ENCODE results near the gene PKP2.

PKP2 gene

DNA sequence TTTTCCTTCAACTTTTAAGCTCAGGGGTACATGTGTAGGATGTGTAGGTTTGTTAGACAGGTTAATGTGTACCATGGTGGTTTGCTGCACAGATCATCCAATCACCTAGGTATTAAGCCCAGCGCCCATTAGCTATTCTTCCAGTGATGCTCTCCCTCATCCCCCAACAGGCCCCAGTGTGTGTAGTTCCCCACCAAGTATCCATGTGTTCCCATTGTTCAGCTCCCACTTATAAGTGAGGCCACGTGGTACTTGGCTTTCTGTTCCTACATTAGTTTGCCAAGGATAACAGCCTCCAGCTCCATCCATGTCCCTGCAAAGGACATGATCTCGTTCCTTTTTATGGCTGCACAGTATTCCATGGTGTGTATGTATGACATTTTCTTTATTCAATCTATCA lies 92.3 kb downstream of the PKP2 start:
- DNase-seq: no peak

DNA sequence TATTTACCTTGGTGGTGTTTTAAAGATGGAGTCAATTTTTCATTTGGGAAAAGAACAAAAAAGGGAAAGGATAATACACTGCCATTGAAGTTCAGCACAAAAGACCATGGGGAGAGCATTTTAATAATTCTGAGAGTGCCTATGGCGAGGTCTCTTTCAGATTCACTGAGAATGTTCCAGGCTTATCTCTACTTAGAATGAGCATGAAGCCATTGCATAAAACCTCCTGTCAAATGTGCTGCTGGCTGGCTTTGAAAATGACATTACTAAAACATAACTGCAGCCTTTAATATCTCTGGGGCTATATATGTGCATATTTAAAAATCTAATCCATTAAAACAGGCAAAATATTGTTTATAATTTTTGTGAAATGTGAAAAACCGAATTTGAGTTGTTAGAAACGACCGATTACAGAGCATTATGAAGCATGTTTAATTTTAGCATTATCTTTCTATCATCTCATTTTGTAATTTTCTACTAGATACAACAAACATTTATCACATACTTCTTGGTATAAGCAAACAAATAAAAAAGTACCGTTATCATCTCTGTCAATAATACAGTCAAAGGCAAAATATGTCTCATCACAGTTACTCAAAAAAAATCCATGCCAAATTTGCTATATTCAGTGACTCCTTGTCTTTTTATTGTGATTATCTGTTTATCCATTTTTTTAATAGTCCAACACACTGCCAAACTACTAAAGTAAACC lies 95.2 kb downstream of the PKP2 start:
- DNase-seq: no peak

DNA sequence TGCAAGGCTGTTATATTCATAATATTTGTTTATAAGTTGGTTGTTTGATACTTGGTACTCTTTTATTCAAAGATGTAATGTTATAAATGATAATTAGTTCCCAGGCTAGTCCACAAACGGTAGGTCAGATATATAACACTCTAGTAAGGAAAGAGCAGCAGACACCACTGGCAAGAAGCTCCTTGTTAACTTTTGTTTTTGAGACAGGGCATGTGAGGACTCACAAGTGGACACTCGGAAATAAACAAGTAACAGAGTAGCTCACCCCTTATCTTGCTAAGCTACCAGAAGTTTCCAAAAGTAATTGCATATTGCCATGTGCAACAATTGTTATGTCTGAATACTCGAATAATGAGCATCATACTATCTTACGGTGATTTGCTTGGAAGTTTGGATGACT lies 102.3 kb downstream of the PKP2 start:
- no peak for DNase-seq

DNA sequence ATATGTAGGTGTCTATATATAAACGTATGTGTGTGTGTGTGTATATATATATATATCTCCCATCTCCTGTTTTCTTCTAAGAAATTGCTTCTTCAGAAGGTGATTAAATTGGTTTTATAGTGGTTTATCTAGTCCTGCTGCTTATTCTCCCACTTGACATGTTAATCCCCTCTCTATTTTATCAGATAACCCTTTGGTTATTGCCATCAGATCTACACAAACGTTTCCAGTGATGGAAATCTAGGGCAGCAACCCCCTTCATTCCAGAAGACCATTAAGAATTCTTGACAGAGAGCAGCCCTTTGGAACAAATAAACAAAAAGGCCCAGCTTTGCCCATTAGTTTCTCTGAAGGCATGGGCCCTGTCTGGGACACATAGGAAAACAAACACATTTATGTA lies 106.7 kb downstream of the PKP2 start:
- no peak for DNase-seq

DNA sequence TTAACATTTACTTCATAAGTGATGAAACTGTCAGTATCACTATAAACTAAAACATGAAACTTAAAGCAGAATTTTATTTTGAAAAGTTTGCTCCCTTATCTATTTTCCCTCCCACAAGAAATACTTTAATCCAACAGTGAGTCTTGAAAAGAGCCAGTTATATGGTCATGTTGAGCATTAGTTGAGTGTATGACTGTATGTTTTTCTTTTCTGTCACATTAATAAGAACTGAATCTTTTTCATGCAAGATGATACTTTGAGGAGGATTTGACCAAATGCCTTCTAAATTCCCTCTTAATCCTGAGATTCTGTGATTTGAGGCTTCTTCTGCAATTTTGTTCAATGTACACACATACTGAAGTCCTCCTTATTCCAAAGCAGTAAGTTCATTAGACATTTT lies 107.1 kb downstream of the PKP2 start:
- DNase-seq: no peak

DNA sequence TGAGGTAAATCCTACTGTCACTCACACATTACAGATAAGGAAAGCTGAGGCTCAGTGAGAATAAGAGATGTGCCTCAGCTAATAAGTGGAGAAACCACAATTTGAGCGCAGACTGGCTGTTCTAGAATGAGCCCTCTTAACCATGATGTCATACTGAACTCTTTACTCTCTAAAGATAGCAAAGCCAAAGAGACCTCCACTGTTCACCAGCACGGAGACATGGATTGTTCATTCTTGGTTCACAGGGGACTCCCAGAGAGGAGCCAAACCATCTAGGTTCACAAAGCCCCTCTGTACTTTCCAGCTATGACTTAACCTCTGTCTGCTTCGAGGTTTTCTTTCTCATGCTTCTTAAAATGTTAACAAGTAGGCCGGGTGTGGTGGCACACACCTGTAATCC lies 108.2 kb downstream of the PKP2 start:
- DNase-seq: no peak

DNA sequence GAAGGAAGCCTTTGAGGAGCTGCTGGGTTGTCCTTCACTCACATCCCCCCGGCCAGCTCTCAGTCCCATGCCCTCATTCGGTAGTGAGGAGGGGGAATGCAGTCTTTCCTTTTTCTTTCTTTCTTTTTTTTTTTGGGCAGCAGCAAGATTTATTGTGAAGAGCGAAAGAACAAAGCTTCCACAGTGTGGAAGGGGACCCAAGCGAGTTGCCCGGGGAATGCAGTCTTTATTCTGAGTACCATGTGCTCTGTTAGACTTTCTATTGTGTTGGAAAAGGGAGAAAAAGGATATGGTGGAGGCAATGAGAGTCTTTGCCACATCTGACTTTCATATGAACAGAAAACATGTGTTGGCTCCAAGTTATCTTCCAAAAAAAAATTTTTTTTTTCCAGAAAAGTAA lies 111.0 kb downstream of the PKP2 start:
- no peak for DNase-seq

DNA sequence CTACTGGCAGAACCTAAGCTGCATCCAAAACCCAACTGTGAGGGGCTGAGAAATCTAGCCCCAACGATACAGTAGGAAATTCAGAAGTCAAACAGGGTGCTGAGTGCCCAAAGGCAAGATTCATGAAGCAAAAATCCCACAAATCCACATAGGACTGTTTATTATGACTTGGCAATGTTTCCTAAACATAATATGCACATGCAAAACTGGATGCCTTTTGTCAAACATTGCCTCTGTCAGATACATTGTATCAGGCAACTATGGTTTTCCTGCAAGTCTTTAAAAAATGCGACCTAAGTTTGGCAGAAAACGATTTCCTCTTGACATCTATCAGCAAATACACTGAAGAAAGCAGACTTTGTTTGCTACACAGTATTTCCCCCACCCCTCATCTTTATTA lies 113.5 kb downstream of the PKP2 start:
- DNase-seq: no peak

DNA sequence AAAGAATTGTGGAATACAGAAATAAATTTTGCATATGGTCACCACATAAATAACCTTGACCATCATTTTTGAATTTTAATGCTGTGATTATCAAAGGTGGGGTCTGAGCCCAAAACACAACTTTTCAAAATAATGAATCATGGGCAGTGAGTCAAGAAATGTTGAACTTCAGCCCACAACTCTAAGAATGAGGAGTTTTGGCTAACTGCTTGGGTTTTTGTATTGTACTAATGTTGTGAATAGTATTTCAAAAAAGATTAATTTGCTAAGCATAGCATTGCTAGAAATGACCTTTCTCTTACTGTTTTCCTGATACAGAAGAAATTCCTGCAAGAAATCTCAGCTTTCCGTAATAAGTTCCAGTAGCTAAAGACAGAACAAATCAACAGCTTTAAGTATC lies 116.5 kb downstream of the PKP2 start:
- no peak for DNase-seq

DNA sequence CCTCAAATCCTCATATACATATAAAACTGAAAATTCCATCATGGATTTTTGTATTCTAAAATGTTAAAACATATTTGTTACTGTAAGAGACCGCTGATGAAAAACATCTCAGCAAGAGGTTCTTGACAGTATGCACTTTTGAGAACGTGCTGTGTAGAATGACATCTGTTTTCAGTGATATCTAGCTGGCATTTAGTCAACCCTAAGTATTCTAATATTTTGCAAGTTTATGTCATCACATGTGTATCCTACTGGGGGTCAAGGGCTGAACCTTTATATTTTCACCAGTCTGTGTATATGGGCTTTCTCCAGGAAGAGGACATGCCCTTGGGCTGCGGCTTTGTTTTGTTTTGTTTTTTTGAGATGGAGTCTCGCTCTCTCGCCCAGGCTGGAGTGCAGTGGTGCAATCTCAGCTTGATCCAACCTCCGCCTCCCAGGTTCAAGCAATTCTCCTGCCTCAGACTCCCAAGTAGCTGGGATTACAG lies 118.8 kb downstream of the PKP2 start:
- no peak for DNase-seq

DNA sequence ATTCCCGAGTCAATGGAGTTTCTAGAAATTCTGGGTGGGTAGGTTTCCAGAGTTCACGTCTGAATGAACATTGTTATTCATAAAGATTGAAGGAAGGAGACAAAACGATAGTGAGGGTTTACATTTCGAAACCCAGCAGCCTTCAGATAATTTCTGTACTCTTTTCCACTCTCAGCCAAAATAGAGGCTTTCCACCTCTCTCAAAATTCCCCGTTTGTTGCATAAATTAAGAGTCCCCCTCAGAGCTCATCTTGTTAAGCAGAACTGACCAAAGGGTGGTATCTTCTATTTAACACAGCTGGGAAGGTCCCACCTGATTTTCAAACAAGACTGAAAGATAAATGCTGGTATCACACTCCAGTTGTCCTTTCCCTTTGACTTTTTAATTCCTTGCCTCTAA lies 119.4 kb downstream of the PKP2 start:
- DNase-seq: no peak

DNA sequence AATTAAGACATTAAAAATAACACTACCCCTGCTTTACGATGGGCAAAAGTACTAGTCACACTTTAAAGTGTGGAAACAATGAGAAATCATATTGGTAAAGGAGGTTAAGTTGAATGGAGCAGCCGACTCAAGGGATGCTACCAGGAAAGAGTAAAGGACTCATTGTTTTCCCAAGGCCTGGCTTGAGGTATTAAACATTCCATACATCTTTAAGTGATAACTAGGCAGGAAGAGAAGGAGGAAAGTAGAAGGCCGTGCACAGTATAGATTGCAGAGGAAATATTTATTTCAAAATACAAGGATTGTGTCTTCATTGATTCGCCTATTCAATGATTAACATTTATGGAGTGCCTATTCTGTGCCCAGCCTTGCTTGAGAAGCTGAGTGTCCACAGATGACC lies 120.3 kb downstream of the PKP2 start:
- no peak for DNase-seq

DNA sequence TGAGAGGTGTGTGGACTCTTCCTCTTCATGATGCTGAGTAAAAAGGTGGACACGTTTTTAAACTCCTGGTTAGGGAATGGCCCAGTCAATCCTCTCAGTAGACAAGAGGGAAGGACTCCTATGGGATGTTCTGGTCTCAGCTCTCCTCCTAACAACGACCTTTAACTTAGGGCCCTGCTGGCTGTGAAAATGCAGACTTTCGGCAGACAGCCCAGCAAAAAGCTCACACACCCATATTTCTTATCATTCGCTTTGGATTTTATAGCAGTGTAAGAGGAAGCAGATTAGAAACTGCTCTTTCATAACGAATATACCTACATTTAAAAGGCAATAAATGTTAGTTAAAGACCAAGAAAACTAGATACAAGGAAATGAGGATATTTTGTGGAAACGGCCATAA lies 122.9 kb downstream of the PKP2 start:
- DNase-seq: no peak

DNA sequence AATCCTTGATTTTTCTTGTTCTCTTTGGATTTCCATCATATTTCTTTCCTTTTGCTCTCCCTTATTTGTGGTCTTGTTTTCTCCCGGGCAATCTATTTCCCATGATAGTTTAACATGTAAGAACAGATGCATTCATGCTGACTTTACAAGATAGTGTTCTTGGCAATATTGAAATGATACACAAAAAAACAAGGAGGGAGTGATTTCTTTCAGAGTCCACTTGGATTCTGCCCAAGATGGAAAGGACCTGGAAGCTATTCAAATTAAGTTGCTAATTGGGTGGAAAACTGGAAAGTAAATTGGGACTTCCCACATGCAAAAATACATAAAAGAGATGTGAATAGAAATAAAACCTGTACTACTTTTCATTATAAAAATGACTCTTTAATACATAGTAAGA lies 126.4 kb downstream of the PKP2 start:
- no peak for DNase-seq

DNA sequence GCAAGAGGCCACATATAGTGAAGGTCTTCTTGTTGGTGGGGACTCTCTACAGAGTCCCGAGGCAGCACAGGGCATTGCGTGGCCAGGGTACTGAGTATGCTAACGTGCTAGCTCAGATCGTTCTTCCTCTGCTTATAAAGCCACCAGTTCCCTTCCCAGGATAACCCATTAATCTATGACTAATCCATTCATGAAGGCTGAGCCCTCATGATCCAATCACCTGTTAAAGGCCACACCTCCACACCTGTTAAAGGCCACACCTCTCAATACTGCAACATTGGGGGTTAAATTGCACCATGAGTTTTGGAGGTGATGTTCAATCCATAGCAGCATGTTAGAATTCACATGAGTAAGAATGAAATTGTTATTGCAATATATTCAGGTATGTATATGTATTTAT lies 128.1 kb downstream of the PKP2 start:
- DNase-seq: no peak

DNA sequence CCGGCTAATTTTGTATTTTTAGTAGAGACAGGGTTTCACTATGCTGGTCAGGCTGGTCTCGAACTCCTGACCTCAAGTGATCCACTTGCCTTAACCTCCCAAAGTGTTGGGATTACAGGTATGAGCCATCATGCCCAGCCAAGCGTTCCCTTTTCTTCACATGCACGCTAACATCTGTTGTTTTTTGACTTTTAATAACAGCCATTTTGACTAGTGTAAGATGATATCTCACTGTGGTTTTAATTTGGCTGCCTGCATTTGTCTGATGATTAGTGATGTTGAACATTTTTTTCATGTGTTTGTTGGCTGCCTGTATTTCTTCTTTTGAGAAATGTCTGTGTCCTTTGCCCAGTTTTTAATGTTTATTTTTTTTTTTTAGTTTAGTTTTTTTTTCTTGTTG lies 130.7 kb downstream of the PKP2 start:
- peak; percentile 46 for DNase-seq

DNA sequence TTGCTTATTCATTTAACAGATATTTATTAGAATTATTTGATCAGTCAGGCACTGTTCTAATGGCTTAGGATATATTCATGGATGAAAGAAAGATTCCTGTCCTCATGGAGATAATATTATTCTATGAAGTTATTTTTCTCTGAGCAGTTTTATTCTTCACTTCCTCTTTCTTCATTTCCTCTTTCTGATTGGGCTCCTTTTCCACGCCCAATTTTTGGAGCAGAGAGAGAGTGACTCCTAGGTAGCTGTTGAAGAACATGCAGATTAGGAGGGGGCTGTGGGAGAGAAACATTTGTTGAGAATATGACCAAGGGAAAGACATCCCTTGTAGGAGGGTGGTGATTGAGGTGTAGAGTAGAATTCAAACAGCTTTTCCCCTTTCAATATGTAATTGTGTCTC lies 134.9 kb downstream of the PKP2 start:
- no peak for DNase-seq

DNA sequence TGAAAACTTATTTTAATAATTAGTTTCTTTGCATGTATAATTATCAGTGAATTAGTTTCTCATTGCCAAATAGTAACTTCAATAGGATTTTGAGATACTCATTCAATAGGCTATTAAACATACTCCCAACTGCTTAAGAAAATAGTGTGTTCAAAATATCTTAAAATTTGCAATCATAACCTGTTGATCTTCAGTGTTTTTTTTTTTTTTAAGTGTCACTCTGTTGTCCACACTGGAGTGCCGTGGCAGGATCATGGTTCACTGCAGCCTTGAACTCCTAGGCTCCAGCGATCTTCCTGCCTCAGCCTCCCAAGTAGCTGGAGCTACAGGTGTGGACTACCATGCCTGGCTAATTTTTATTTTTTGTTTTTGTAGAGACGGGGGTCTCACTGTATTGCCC lies 139.4 kb downstream of the PKP2 start:
- no peak for DNase-seq

DNA sequence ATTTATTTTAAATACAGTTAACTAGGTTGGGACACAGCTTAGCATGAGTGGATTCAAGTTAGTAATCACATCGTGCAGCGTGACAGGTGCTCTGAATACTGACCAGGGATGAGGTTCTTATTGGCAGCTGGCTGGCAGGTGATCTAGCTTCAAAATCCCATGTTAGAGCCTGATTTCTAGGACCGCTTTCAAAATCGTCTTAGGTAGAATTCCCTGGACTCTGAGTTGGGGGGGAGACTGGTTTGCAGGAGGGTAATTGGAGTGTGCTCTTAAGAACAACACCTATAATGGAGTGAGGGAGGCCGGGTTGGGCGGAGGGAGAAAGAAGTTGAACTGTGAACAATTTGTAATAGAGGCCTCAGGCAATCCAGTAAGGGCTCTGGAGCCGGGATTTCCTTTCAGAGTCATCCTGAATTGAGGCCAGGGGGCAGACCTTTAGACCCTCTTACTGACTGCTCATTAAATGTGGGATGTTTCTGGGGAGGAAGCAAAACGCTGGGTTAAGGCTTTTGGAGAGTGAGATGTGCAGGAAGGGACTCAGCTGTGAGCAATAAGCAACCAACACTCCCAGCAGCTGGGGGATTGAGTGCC lies 140.0 kb downstream of the PKP2 start:
- DNase-seq: no peak

DNA sequence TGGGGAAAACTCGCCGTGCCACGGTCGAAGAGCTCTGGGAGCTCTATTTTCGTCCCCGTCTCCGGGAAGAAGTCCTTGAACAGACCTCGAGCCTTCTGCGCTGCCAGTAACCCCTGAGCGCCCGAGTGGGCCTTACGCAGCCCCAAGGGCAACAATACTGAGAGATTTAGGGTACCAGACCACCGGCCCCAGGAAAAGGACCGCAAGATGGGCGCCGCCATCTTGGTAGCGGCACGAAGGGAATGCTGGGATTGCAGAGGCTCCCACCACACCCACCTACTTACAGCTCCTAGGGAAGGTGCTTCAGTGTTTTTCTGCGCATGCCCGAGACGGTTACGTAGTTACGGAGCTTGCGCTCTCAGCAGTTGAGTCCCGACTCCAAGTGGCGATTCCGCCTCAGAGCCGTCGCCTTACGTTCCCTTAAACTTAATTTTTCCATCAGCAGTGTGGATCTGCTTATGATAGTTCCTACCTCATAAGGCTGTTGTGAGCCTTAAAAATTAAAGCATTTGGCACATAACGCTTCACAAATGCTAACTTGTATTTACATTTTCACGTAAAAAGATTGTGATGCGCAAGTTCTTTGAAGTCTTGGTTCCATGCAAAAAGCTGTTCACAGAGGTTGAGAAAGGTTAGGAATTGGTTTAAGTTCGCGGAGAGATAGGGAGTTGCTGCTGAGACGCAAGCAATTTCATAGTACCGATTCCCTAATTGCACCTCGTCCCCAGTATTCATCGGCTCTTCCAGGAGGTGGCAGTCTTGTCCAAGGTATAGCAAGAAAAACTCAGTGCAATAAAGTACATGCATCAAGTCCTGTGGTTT lies 140.7 kb downstream of the PKP2 start, which contains the start of gene YARS2:
Gene YARS2, minus strand, starts transcription at position 244 of the 822 bp plus-strand sequence. Its CDS starts 23 bp downstream, at position 221.
- peak; percentile 96 for DNase-seq

DNA sequence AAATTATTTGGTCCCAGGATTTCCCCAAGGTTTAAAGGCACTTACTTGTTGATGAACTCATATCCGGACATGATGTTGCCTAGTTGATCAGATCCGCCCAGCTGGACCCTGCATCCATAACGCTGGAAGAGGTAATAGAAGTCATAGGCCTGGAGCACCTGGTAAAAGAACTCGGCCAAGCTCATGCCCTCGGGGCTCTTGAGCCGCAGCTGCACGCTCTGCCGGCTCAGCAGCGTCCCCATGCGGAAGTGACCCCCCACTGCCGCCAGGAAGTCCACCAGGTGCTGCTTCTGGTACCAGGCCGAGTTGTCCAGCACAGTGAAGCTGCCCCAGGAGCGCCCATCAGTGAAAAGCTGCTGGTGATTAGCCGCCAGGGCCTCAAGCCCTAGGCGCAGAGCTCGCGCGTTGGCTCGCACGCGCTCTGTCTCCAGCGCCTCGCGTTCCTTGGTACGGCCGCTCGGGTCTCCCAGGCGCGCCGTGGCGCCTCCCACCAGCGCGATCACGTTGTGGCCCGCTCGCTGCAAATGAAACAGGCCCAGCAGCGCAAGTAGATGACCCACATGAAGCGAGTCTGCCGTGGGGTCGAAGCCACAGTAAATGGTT lies 141.4 kb downstream of the PKP2 start:
- DNase-seq: peak; percentile 67

DNA sequence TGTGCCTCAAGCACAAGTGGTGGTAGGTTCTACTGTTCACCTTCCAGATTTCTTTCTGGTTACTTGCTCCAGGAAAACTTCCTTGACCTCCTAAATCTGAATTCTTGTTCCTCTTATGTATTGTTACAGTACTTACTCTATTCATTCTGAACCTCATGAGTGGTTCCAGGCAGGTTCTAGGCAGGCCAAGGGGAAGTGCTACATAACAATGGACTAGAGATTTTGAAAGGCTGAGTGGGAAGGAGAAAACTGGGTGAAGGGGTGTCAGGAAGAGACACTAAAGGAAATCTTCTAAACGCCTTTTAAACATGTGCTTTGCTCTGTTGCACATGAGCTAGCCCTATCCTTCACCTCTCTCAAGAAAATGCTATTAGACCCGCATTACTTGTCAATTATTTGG lies 142.5 kb downstream of the PKP2 start:
- DNase-seq: no peak

DNA sequence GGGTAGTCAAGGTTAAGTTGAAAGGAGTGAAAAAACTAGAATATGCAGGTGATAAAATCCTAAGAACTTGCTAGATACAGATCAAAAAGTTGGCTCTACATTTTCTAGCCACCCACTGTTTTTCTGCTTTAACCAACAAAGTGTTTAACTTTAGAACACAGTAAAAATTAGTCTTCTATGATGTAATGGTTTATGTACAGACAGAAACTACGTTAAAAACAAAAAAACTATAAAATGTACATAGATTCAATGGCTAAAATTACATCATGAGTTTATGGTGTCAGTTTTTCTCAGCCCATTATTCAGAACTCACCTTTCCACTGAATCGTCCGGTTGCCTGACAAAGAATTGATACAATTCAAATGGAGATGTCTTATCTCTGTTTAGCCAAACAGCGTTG lies 143.0 kb downstream of the PKP2 start:
- no peak for DNase-seq

DNA sequence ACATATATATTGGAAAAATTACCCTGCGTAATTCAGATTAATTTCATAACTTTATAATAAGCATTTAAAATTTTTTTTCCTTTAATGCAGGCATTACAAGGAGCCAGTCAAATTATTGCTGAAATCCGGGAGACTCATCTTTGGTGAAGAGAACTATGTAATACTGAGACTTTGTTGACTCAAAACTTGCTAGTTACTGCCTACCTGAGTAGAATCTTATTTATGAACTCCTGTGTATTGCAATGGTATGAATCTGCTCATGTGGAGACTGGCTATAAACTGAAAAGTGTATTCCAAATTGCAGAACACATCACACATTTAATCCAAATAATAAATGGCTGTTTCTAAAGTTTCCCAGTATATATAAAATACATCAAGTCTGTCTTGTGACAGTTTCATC lies 153.3 kb downstream of the PKP2 start:
- DNase-seq: no peak
